ENCODE data around the gene PEX3. TPM values are rescaled to one million over a fixed set of nuclear protein-coding genes. Genes with fewer than 3 reads are reported as not detected.

Gene PEX3
- total RNA-seq, 1 experiment from 2014 or later: 23.8 TPM

DNA sequence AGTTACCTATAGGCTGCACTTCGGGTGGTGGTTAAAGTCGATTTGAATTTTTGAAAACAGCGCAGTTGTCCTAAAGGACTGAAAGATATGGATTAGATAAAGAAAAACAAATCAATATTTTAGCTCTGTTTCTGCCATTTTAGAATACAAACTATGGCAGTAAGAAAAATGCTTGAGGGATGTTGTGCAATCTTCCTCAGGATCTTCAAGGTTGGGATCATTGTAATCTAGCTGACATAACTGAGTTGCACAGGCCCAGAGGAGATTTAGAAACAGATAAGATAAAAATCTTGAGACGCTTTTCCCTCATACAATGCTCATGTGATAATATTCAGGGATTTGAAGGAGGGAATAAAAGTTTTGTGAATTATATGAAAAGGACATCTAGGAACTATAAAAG lies 926 bp downstream of the PEX3 start:
- Histone ChIP-seq H4K20me1 (ENCODE audit: low read length) (no peaks in the 10 kb centered on the region), H3K9me3 (ENCODE audit: low read length) (no peaks in the 10 kb centered on the region), H3K9me2 (replicated peaks; ENCODE audit: low read length) (no peaks in the 10 kb centered on the region), H3K36me3 (ENCODE audit: low read depth, low read length) (no peaks in the 10 kb centered on the region), H3K4me3 (ENCODE audit: low read length) (peak overlapping the region; percentile 89), H3F3A (ENCODE audit: low read length, unreplicated experiment) (no peaks in the 10 kb centered on the region), H3K9ac (ENCODE audit: low read length) (peak overlapping the region; percentile 94), H3K4me2 (ENCODE audit: low read length) (peak overlapping the region; percentile 93), H3K4me1 (ENCODE audit: insufficient read depth, low read length) (peaks cover 10% of the 10 kb centered on the region), H3K27ac (ENCODE audit: low read length) (no peak overlapping the region), H3K27me3 (ENCODE audit: low read length) (no peaks in the 10 kb centered on the region), H2AFZ (ENCODE audit: low read length) (peak overlapping the region; percentile 86), H3K79me2 (ENCODE audit: low read length) (peaks cover 60% of the 10 kb centered on the region)
- no TSS peak for BruUV-seq (replicated peaks)
- ATAC-seq: no peak
- TF ChIP-seq, protein P1, sequence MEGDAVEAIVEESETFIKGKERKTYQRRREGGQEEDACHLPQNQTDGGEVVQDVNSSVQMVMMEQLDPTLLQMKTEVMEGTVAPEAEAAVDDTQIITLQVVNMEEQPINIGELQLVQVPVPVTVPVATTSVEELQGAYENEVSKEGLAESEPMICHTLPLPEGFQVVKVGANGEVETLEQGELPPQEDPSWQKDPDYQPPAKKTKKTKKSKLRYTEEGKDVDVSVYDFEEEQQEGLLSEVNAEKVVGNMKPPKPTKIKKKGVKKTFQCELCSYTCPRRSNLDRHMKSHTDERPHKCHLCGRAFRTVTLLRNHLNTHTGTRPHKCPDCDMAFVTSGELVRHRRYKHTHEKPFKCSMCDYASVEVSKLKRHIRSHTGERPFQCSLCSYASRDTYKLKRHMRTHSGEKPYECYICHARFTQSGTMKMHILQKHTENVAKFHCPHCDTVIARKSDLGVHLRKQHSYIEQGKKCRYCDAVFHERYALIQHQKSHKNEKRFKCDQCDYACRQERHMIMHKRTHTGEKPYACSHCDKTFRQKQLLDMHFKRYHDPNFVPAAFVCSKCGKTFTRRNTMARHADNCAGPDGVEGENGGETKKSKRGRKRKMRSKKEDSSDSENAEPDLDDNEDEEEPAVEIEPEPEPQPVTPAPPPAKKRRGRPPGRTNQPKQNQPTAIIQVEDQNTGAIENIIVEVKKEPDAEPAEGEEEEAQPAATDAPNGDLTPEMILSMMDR (conservative IDR thresholded peaks at IDR 0.05; ENCODE audit: low read depth, low read length): no peak
- no peak for TF ChIP-seq EZH2 (IDR thresholded peaks at IDR 0.05; ENCODE audit: low read length, unreplicated experiment)
- TF ChIP-seq EZH2phosphoT487 (IDR thresholded peaks at IDR 0.05; ENCODE audit: borderline replicate concordance, low read length): no peak
- no peak for DNase-seq
- POLR2A ChIA-PET (ENCODE audit: unreplicated experiment): no interaction called here
- CTCF ChIA-PET: interaction anchor here (0.5 kb wide), 1 partner anchor 145 kb away, joined by 3 read pairs; no protein-coding TSS in a partner anchor
- intact Hi-C loops (cut with micrococcal nuclease): no loop called here

DNA sequence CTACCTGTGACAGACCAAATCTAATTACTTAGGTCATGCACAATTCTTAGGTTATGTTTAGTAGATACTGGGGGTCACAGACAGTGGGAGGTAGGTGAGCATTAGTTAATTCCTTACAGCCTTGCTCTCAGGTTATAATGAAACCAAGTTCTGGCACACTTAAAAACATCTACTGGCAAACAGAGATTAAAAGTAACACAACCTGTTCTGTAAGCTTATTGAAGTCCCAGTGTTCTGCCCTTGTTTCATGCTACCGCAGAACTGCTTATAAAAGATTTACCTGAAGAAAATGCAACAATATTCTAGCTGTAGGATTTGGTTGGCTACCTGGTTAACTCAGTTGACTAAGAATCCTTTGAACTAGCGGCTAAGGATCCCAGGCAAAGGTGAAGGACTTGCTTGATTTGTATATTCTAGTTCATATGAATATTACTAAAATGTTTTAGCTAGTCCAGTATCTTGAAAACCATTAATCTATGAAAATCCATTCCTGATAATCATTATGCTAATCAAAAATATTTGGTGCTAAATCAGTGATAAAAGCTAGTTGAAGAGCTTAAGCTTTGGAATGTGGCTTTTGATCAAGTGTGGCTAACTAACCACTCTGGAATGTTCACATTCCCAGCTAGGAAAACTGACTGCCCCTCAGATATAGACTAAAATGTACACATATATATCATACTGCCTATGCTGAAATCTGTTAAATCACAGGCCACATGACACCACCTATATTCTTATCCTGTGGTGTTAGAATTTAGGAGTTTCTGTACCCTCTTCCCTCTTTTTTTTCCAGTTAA lies 7.2 kb downstream of the PEX3 start:
- H2AFZ ChIP-seq (ENCODE audit: low read length): no peak overlapping the region
- TF ChIP-seq, protein P1 (conservative IDR thresholded peaks at IDR 0.05; ENCODE audit: low read depth, low read length): no peak
- TF ChIP-seq EZH2phosphoT487 (IDR thresholded peaks at IDR 0.05; ENCODE audit: borderline replicate concordance, low read length): no peak
- TF ChIP-seq EZH2 (IDR thresholded peaks at IDR 0.05; ENCODE audit: low read length, unreplicated experiment): no peak
- H3K79me2 ChIP-seq (ENCODE audit: low read length): peaks cover 25% of the 10 kb centered on the region; the same call in 1 of the 2 replicates
- H3K4me2 ChIP-seq (ENCODE audit: low read length): peak overlapping the region; percentile 43
- peak; percentile 33 for ATAC-seq
- no TSS peak for BruUV-seq (replicated peaks)
- no peaks in the 10 kb centered on the region for H3K9me3 ChIP-seq (ENCODE audit: low read length)
- no peak overlapping the region for H3K9ac ChIP-seq (ENCODE audit: low read length)
- H3F3A ChIP-seq (ENCODE audit: low read length, unreplicated experiment): no peaks in the 10 kb centered on the region
- H3K36me3 ChIP-seq (ENCODE audit: low read depth, low read length): no peaks in the 10 kb centered on the region
- DNase-seq: peak; percentile 49
- no peak overlapping the region for H3K4me3 ChIP-seq (ENCODE audit: low read length)
- H3K9me2 ChIP-seq (replicated peaks; ENCODE audit: low read length): no peaks in the 10 kb centered on the region
- H3K4me1 ChIP-seq (ENCODE audit: insufficient read depth, low read length): peaks cover 15% of the 10 kb centered on the region
- POLR2A ChIA-PET (ENCODE audit: unreplicated experiment): no interaction called here
- no peaks in the 10 kb centered on the region for H4K20me1 ChIP-seq (ENCODE audit: low read length)
- H3K27ac ChIP-seq (ENCODE audit: low read length): no peak overlapping the region
- CTCF ChIA-PET: no interaction called here
- intact Hi-C loops (cut with micrococcal nuclease): no loop called here
- no peaks in the 10 kb centered on the region for H3K27me3 ChIP-seq (ENCODE audit: low read length)

DNA sequence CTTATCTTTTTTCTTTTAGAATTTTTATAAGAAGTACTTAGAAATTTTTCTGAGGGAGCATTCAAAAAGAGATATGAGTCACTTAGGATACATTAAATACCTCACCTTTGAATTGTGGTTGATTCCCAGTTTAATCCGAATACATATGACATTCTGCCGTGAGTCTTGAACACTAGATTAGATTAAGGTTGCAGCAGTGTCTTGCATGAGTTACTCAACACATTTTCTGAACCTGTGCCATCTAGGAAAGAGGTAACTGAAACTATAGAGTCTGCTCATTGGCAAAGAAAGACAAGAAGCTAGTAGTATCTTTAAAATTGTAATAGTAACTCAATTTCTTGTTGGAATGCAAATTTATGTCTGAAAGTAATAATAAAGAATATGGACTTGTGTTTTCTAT lies 14.9 kb downstream of the PEX3 start:
- intact Hi-C loops (cut with micrococcal nuclease): no loop called here
- no peak overlapping the region for H3K4me2 ChIP-seq (ENCODE audit: low read length)
- H3K36me3 ChIP-seq (ENCODE audit: low read depth, low read length): no peaks in the 10 kb centered on the region
- no peaks in the 10 kb centered on the region for H3K79me2 ChIP-seq (ENCODE audit: low read length)
- H2AFZ ChIP-seq (ENCODE audit: low read length): no peak overlapping the region
- DNase-seq (peak; percentile 48), ATAC-seq (no peak)
- H3K27ac ChIP-seq (ENCODE audit: low read length): no peak overlapping the region
- CTCF ChIA-PET: no interaction called here
- TF ChIP-seq EZH2phosphoT487 (IDR thresholded peaks at IDR 0.05; ENCODE audit: borderline replicate concordance, low read length) (no peak), EZH2 (IDR thresholded peaks at IDR 0.05; ENCODE audit: low read length, unreplicated experiment) (no peak)
- H4K20me1 ChIP-seq (ENCODE audit: low read length): no peaks in the 10 kb centered on the region
- no peaks in the 10 kb centered on the region for H3F3A ChIP-seq (ENCODE audit: low read length, unreplicated experiment)
- H3K4me1 ChIP-seq (ENCODE audit: insufficient read depth, low read length): peaks cover 20% of the 10 kb centered on the region
- H3K4me3 ChIP-seq (ENCODE audit: low read length): no peak overlapping the region
- no peaks in the 10 kb centered on the region for H3K27me3 ChIP-seq (ENCODE audit: low read length)
- POLR2A ChIA-PET (ENCODE audit: unreplicated experiment): no interaction called here
- no peaks in the 10 kb centered on the region for H3K9me3 ChIP-seq (ENCODE audit: low read length)
- H3K9me2 ChIP-seq (replicated peaks; ENCODE audit: low read length): no peaks in the 10 kb centered on the region
- no peak overlapping the region for H3K9ac ChIP-seq (ENCODE audit: low read length)
- no TSS peak for BruUV-seq (replicated peaks)
